HG02884 (cell line): ENCODE data around the gene ADSL.

ENCODE experiments used
- ATAC-seq: cut with Tn5 transposase; IDR thresholded peaks from one replicate; pipeline ENCODE4 v1.9.1; 2021; ENCODE audit warnings: mild to moderate bottlenecking, moderate library complexity; ENCODE audit not compliant: unreplicated experiment

ADSL gene

DNA sequence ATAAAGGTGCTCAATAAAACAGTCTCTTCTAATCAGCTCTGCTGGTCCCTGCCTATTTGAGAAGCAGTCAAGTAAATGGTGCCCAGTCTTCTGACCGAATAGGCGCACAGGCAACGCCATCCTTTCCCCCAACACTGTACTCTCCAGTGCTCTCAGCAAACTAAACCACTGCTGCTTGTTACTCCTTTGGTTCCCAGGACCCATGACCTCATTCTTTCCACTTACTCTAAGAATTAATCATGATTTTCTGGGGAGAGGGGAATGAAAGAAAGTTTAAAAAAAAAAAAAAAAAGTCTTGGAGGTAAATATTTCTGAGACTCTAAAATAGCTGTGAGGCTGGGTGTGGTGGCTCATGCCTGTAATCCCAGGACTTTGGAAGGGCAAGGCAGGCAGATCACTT lies 87.8 kb downstream of the ADSL start:
- ATAC-seq: no peak

GRCh38 chr22:40434745-40435144 lies 88.4 kb downstream of the ADSL start:
- ATAC-seq: no peak

- ATAC-seq: no peak
Measured at GRCh38 chr22:40436505-40437431, 90.5 kb downstream of the ADSL start.
